ENCODE results near the gene ZBTB49.

- TF ChIP-seq CTCF (IDR thresholded peaks at IDR 0.05): no peak
- TF ChIP-seq POLR2A (IDR thresholded peaks at IDR 0.05): no peak
These were observed 996 bp upstream of the ZBTB49 start for GRCh38 chr4:4289055-4289454.
